ENCODE data around the gene DGKB.
A peak's percentile ranks its signal among the peaks of the same experiment; 100 is the strongest.

Gene DGKB

DNA sequence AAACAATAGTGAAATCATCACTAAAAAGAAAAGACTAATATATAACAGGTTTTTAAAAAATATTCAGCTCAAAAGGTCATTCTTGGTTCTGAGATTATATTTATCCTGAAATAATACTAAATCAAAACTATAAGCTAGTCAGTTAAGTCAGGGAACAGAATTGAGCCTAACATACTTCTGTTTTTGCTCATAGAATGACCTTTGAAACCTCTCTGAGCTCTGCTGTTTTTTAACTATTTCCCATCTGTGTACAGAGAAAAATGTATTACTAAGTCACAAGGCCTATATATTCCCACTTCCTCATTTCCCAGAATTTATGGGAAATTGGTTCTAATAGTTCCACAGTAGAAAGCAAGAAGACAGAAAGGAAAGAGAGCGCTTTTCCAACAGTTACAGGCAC, 566.3 kb downstream of the DGKB start:
- H3K4me3 ChIP-seq (ENCODE audit: low read length): no peak overlapping the region
- TF ChIP-seq, protein P1, sequence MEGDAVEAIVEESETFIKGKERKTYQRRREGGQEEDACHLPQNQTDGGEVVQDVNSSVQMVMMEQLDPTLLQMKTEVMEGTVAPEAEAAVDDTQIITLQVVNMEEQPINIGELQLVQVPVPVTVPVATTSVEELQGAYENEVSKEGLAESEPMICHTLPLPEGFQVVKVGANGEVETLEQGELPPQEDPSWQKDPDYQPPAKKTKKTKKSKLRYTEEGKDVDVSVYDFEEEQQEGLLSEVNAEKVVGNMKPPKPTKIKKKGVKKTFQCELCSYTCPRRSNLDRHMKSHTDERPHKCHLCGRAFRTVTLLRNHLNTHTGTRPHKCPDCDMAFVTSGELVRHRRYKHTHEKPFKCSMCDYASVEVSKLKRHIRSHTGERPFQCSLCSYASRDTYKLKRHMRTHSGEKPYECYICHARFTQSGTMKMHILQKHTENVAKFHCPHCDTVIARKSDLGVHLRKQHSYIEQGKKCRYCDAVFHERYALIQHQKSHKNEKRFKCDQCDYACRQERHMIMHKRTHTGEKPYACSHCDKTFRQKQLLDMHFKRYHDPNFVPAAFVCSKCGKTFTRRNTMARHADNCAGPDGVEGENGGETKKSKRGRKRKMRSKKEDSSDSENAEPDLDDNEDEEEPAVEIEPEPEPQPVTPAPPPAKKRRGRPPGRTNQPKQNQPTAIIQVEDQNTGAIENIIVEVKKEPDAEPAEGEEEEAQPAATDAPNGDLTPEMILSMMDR (conservative IDR thresholded peaks at IDR 0.05; ENCODE audit: low read depth, low read length): no peak

DNA sequence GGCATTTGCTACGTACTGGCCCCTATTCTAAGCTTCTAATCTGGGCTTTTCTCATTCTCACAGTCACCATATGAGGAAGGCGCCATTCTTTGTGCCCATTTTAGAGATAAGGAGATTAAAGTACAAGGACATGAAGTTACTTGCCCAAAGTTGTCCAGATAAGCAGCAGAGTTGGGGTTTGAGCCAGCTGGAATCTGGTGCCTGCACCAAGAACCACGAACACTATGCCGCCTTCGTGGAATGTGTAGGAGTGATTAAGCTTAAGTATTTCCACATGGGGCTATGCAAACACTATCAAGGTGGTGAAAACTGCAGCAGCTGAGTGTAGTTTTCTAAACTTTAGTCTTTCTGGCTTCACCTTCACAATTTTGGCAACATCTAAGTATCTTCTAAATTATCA, 570.4 kb downstream of the DGKB start:
- no peak overlapping the region for H3K4me3 ChIP-seq (ENCODE audit: low read length)
- TF ChIP-seq, protein P1 (conservative IDR thresholded peaks at IDR 0.05; ENCODE audit: low read depth, low read length): no peak
- peak; percentile 9 for DNase-seq (ENCODE audit: low read depth)

More for the DNA sequence above, 566.3 kb downstream of the DGKB start:
- DNase-seq (ENCODE audit: low read depth): no peak

DNA sequence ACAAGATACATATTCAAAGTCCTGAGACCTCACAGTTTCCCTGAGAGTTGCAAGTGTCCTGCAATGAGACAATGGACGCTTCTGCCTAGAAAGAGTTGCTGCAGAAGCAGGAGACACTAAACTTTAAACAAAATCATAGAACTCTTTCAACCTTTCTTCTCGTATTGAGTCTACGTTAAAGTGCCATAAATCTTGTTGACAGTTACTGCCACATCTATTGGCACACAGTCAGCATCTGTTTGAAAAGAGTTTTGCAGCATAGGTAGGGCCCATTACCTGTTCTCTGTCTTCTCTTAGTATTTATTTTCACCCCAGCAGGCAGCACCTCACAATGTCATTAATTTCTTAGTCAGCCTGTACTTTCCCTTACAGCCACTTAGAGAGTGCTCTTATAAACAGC, 577.8 kb downstream of the DGKB start:
- no peak for DNase-seq (ENCODE audit: low read depth)
- TF ChIP-seq, protein P1 (conservative IDR thresholded peaks at IDR 0.05; ENCODE audit: low read depth, low read length): no peak
- no peak overlapping the region for H3K4me3 ChIP-seq (ENCODE audit: low read length)

DNA sequence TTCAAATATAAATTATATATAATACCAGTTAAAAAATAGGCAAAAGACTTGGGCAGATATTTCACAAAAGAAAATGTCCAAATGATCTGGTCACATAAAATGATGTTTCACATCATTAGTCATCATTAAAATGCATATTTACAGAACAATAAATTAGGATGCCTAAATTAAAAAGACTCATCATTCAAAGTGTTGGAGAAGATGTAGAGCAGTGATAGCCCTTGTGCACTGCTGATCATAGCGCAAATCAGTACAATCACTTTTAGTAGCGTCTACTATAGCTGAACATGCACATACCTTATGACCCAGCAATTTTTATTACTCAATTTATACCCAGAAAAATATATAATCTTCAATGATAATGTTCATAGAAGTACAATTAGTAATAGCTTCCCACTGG, 579.8 kb downstream of the DGKB start:
- H3K4me3 ChIP-seq (ENCODE audit: low read length): no peak overlapping the region
- TF ChIP-seq, protein P1 (conservative IDR thresholded peaks at IDR 0.05; ENCODE audit: low read depth, low read length): no peak
- DNase-seq (ENCODE audit: low read depth): no peak

DNA sequence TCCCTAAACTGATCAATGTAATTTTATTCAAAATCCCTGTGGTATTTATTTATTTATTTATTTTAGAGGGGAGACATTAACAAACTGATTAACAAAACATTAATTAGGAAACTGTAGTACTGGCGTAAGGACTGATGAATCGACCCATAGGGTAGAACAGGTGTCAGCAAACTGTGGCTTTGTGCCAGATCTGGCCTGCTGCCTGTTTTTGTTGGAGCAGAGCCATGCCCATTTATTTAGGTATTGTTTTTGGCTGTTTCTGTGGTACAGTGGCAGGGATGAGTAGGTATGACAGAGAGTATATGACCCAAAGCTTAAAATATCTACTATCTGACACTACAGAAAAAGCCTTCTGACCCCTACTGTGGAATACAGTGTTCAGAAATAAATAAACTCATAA, 580.6 kb downstream of the DGKB start:
- no peak overlapping the region for H3K4me3 ChIP-seq (ENCODE audit: low read length)
- DNase-seq (ENCODE audit: low read depth): no peak
- TF ChIP-seq, protein P1 (conservative IDR thresholded peaks at IDR 0.05; ENCODE audit: low read depth, low read length): no peak

DNA sequence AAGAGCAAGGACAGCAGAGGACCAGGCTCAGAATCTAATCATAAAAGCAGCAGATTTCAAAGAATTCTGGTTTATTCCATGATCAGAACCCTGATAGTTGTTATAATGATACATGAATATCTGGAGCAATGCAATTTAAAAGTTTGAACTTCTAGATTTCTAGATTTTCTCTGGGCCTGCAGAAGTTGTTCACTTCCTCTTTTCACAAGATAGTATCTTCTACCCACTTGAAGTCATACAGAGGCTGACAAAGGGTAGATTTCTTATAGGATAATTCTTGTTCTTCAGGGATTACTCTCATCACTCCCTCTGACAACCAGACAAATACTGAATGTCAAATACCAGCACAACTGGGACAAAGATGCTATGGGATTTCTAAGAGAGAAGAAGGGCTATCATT, 593.1 kb downstream of the DGKB start:
- DNase-seq (ENCODE audit: low read depth): no peak
- TF ChIP-seq, protein P1 (conservative IDR thresholded peaks at IDR 0.05; ENCODE audit: low read depth, low read length): no peak
- H3K4me3 ChIP-seq (ENCODE audit: low read length): no peak overlapping the region

DNA sequence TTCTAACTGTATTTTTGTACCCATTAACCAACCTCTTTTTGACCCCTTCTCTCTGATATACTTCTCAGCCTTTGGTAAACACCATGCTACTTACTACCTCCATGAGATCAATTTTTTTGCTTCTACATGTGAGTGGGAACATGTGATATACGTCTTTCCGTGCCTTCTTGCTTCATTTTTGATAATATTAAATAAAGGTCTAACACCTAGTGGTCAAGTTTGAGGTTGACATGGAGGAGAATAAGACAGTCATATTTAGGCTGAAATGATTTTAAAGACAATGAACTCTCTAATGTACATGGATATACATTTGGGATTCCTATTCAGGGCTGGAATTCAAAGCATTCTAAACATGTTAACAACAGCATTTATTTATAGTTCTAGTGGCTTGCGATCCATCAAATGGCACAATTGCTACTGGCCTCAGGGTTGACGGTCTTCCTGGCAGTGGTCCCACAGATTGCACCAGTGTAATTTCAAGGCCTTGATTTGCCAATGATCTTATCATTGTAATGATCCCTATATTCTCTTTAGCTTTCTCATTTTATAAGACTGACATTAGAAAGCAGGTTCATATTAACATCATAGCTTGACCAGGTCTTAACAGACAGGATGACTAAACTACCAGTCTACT, 597.2 kb downstream of the DGKB start:
- TF ChIP-seq, protein P1 (conservative IDR thresholded peaks at IDR 0.05; ENCODE audit: low read depth, low read length): peak; percentile 18
- H3K4me3 ChIP-seq (ENCODE audit: low read length): no peak overlapping the region
- DNase-seq (ENCODE audit: low read depth): peak; percentile 7

Measured in retinal pigment epithelial cell (primary cell).